HepG2 (cell line): ENCODE measurements around the gene SKA2. TPM values are rescaled to one million over a fixed set of nuclear protein-coding genes. Genes with fewer than 3 reads are reported as not detected.

ENCODE experiments used
- CENPBD1 ChIP-seq: sonication (generic); formaldehyde crosslinking; IDR thresholded peaks from 2 replicates; pipeline ENCODE4 v1.8.0; 2022; ENCODE audit warnings: missing genetic modification reagents, low read depth, mild to moderate bottlenecking, borderline replicate concordance
- EZH2 ChIP-seq: conservative IDR thresholded peaks from 2 replicates; pipeline ENCODE4 v1.6.1; 2012; ENCODE audit warnings: mild to moderate bottlenecking, low read depth, low read length, moderate library complexity
- HBP1 ChIP-seq: IDR thresholded peaks from 2 replicates; pipeline ENCODE4 v1.6.1; 2016; ENCODE audit warnings: low read depth, control low read depth
- HDAC1 ChIP-seq: sonication (generic); formaldehyde crosslinking; IDR thresholded peaks from 2 replicates; pipeline ENCODE4 v1.5.1; 2020; ENCODE audit warnings: mild to moderate bottlenecking, missing genetic modification reagents
- JDP2 ChIP-seq: sonication (generic); formaldehyde crosslinking; IDR thresholded peaks from 2 replicates; pipeline ENCODE4 v1.8.1; 2022; ENCODE audit warnings: missing genetic modification reagents, borderline replicate concordance
- KIAA2018 ChIP-seq: sonication (generic); formaldehyde crosslinking; IDR thresholded peaks from 2 replicates; pipeline ENCODE4 v1.5.0; 2020; ENCODE audit warnings: mild to moderate bottlenecking, missing genetic modification reagents, borderline replicate concordance
- SMARCC2 ChIP-seq: fragments of 450-650 bp; IDR thresholded peaks from 2 replicates; pipeline ENCODE4 v1.6.1; 2017; ENCODE audit warnings: antibody characterized with exemption, mild to moderate bottlenecking
- SNAPC2 ChIP-seq: sonication (generic); formaldehyde crosslinking; IDR thresholded peaks from 2 replicates; pipeline ENCODE4 v1.8.1; 2022; ENCODE audit warnings: mild to moderate bottlenecking, missing genetic modification reagents
- SRY ChIP-seq: sonication (generic); formaldehyde crosslinking; IDR thresholded peaks from 2 replicates; pipeline ENCODE4 v1.8.0; 2022; ENCODE audit warnings: mild to moderate bottlenecking, missing genetic modification reagents
- ZNF256 ChIP-seq: sonication (generic); formaldehyde crosslinking; conservative IDR thresholded peaks from 2 replicates; pipeline ENCODE4 v1.4.0; 2020; ENCODE audit warnings: missing genetic modification reagents
- ZNF569 ChIP-seq: sonication (generic); formaldehyde crosslinking; IDR thresholded peaks from 2 replicates; pipeline ENCODE4 v1.5.0; 2020; ENCODE audit warnings: mild to moderate bottlenecking, missing genetic modification reagents, moderate library complexity, borderline replicate concordance
- ZNF570 ChIP-seq: sonication (generic); formaldehyde crosslinking; IDR thresholded peaks from 2 replicates; pipeline ENCODE4 v1.4.0; 2020; ENCODE audit warnings: mild to moderate bottlenecking, missing genetic modification reagents, borderline replicate concordance
- ZNF761 ChIP-seq: sonication (generic); formaldehyde crosslinking; conservative IDR thresholded peaks from 2 replicates; pipeline ENCODE4 v1.4.0; 2020; ENCODE audit warnings: mild to moderate bottlenecking, missing genetic modification reagents
- ZNF770 ChIP-seq: sonication (generic); formaldehyde crosslinking; IDR thresholded peaks from 2 replicates; pipeline ENCODE4 v1.5.0; 2020; ENCODE audit warnings: mild to moderate bottlenecking, missing genetic modification reagents
- polyA plus RNA-seq, 8 experiments: library from polyadenylated mRNA; depleted of rRNA in 3 of 8; stranded (reverse) in 7 of 8; unstranded in 1 of 8; fragments of >200 nt; fragmentation: Illumina TruSeq in 4 of 8; extraction: Trizol in 4 of 8; gene quantifications; 2 replicates each; pipeline versions ENCODE4 v1.2.1 to v1.2.3, GENCODE V29; 2011 to 2016; ENCODE audit warnings: low read depth in 4 of 8, missing spikeins in 1 of 8, mixed read lengths in 1 of 8; ENCODE audit not compliant: insufficient read depth in 1 of 8
- total RNA-seq, 5 experiments: library from RNA; depleted of rRNA; stranded (reverse); fragments of >200 nt; fragmentation: Illumina TruSeq; extraction: Trizol; gene quantifications; 2 replicates each; pipeline ENCODE4 v1.2.3, GENCODE V29; 2016; ENCODE audit warnings: low read depth in 1 of 5

Gene SKA2
- total and polyA plus RNA-seq, 2 of the 13 experiments (the other 11 are each of a cell fraction or from before 2014, with no cell fraction given) = 18.6 to 91.8 TPM

GRCh38 chr17:59106463-59107305, 48.3 kb downstream of the SKA2 start, which contains the start of gene TRIM37 (continued):
- TF ChIP-seq KIAA2018 (CRISPR knock-in tag) (no peak), ZNF570 (no peak), EZH2 (no peak), JDP2 (CRISPR knock-in tag) (no peak), SNAPC2 (CRISPR knock-in tag) (peak; percentile 86), CENPBD1 (CRISPR knock-in tag) (no peak; the same call in 1 of the 2 replicates), HDAC1 (CRISPR knock-in tag) (peak; percentile 99), ZNF770 (CRISPR knock-in tag) (no peak; the same call in 1 of the 2 replicates), SRY (CRISPR knock-in tag) (no peak; the same call in 1 of the 2 replicates), ZNF761 (CRISPR knock-in tag) (peak; percentile 74; the same call in 1 of the 2 replicates), ZNF569 (peak; percentile 95), HBP1 (CRISPR knock-in tag) (peak; percentile 98; the same call in 1 of the 2 replicates), SMARCC2 (no peak), ZNF256 (CRISPR knock-in tag) (peak; percentile 21)
